IPS-15b (cell line): ENCODE measurements around the gene AKAP12.
"Not testable (repeated sequence)": the region's sequence is repeated elsewhere in the genome, so short reads cannot be mapped to it uniquely, and the experiment has no call there.

Experiments used
- H3K27me3 ChIP-seq: one replicate; pipeline ENCODE4 v1.6.1; 2013; ENCODE audit warnings: low read length; ENCODE audit not compliant: control insufficient read depth, insufficient read depth
- H3K36me3 ChIP-seq: one replicate; pipeline ENCODE4 v1.6.1; 2013; ENCODE audit warnings: low read length; ENCODE audit not compliant: control insufficient read depth, insufficient read depth
- H3K4me1 ChIP-seq: one replicate; pipeline ENCODE4 v1.6.1; 2013; ENCODE audit warnings: mild to moderate bottlenecking, low read length; ENCODE audit not compliant: control insufficient read depth, insufficient read depth
- H3K4me3 ChIP-seq: one replicate; pipeline ENCODE4 v1.5.1; 2013; ENCODE audit warnings: low read depth, low read length
- H3K9ac ChIP-seq: one replicate; pipeline ENCODE4 v1.6.1; 2013; ENCODE audit warnings: low read depth, mild to moderate bottlenecking, low read length
- H3K9me3 ChIP-seq: one replicate; pipeline ENCODE4 v1.6.1; 2013; ENCODE audit warnings: mild to moderate bottlenecking, low read length; ENCODE audit not compliant: control insufficient read depth, insufficient read depth

Gene AKAP12

GRCh38 chr6:151359486-151359885, 119.7 kb downstream of the AKAP12 start:
- H3K4me3 ChIP-seq, result no peak overlapping the region
- no peaks in the 10 kb centered on the region for H3K4me1 ChIP-seq
- H3K27me3 ChIP-seq, result no peaks in the 10 kb centered on the region
- no peak overlapping the region for H3K9ac ChIP-seq
- H3K36me3 ChIP-seq, result no peaks in the 10 kb centered on the region
- no peaks in the 10 kb centered on the region for H3K9me3 ChIP-seq

GRCh38 chr6:151365233-151365632, 125.5 kb downstream of the AKAP12 start:
- H3K27me3 ChIP-seq, result no peaks in the 10 kb centered on the region
- no peak overlapping the region for H3K4me3 ChIP-seq
- H3K36me3 ChIP-seq, result peaks cover 12% of the 10 kb centered on the region
- no peak overlapping the region for H3K9ac ChIP-seq
- no peaks in the 10 kb centered on the region for H3K4me1 ChIP-seq
- no peaks in the 10 kb centered on the region for H3K9me3 ChIP-seq

GRCh38 chr6:151370509-151371078, 130.8 kb downstream of the AKAP12 start:
- H3K4me1 ChIP-seq, result peaks cover 9% of the 10 kb centered on the region
- peaks cover 19% of the 10 kb centered on the region for H3K36me3 ChIP-seq
- H3K9ac ChIP-seq, result no peak overlapping the region
- no peak overlapping the region for H3K4me3 ChIP-seq
- no peaks in the 10 kb centered on the region for H3K9me3 ChIP-seq
- H3K27me3 ChIP-seq, result no peaks in the 10 kb centered on the region

GRCh38 chr6:151372164-151372563, 132.4 kb downstream of the AKAP12 start:
- Histone ChIP-seq H3K4me1 (peaks cover 9% of the 10 kb centered on the region), H3K9me3 (no peaks in the 10 kb centered on the region), H3K9ac (no peak overlapping the region), H3K36me3 (peaks cover 13% of the 10 kb centered on the region), H3K4me3 (no peak overlapping the region), H3K27me3 (no peaks in the 10 kb centered on the region)

- H3K36me3 ChIP-seq, result peaks cover 13% of the 10 kb centered on the region
- no peaks in the 10 kb centered on the region for H3K9me3 ChIP-seq
- H3K4me3 ChIP-seq, result no peak overlapping the region
- H3K27me3 ChIP-seq, result no peaks in the 10 kb centered on the region
- H3K9ac ChIP-seq, result no peak overlapping the region
- H3K4me1 ChIP-seq, result peaks cover 9% of the 10 kb centered on the region
These were observed 134.4 kb downstream of the AKAP12 start for GRCh38 chr6:151374036-151374683.

- Histone ChIP-seq H3K27me3 (no peaks in the 10 kb centered on the region), H3K36me3 (peaks cover 8% of the 10 kb centered on the region), H3K4me3 (no peak overlapping the region), H3K9ac (no peak overlapping the region), H3K9me3 (no peaks in the 10 kb centered on the region), H3K4me1 (peaks cover 12% of the 10 kb centered on the region)
These were observed 136.1 kb downstream of the AKAP12 start for GRCh38 chr6:151375833-151376232.

- Histone ChIP-seq H3K4me1 (peaks cover 14% of the 10 kb centered on the region), H3K9me3 (no peaks in the 10 kb centered on the region), H3K36me3 (peaks cover 5% of the 10 kb centered on the region), H3K4me3 (no peak overlapping the region), H3K27me3 (no peaks in the 10 kb centered on the region), H3K9ac (no peak overlapping the region)
These were observed 136.7 kb downstream of the AKAP12 start for GRCh38 chr6:151376440-151376839.

GRCh38 chr6:151377095-151377494, 137.3 kb downstream of the AKAP12 start:
- Histone ChIP-seq H3K27me3 (no peaks in the 10 kb centered on the region), H3K36me3 (peaks cover 2% of the 10 kb centered on the region), H3K4me3 (no peak overlapping the region), H3K9ac (no peak overlapping the region), H3K4me1 (peaks cover 11% of the 10 kb centered on the region), H3K9me3 (no peaks in the 10 kb centered on the region)

GRCh38 chr6:151379933-151380847, 140.4 kb downstream of the AKAP12 start:
- H3K4me3 ChIP-seq, result no peak overlapping the region
- no peaks in the 10 kb centered on the region for H3K9me3 ChIP-seq
- no peaks in the 10 kb centered on the region for H3K36me3 ChIP-seq
- H3K9ac ChIP-seq, result no peak overlapping the region
- H3K27me3 ChIP-seq, result no peaks in the 10 kb centered on the region
- peaks cover 4% of the 10 kb centered on the region for H3K4me1 ChIP-seq

- no peaks in the 10 kb centered on the region for H3K36me3 ChIP-seq
- no peaks in the 10 kb centered on the region for H3K27me3 ChIP-seq
- H3K4me3 ChIP-seq, result no peak overlapping the region
- H3K4me1 ChIP-seq, result peaks cover 4% of the 10 kb centered on the region
- H3K9me3 ChIP-seq, result no peaks in the 10 kb centered on the region
- no peak overlapping the region for H3K9ac ChIP-seq
These were observed 141.1 kb downstream of the AKAP12 start for GRCh38 chr6:151380848-151381205.

GRCh38 chr6:151381722-151382121, 142.0 kb downstream of the AKAP12 start:
- no peaks in the 10 kb centered on the region for H3K36me3 ChIP-seq

GRCh38 chr6:151382631-151383030, 142.9 kb downstream of the AKAP12 start:
- H3K4me3 ChIP-seq, H3K36me3 ChIP-seq, H3K4me1 ChIP-seq, H3K9ac ChIP-seq, H3K9me3 ChIP-seq, H3K27me3 ChIP-seq: not testable (repeated sequence)

More at GRCh38 chr6:151381722-151382121, 142.0 kb downstream of the AKAP12 start:
- Histone ChIP-seq H3K4me1 (peaks cover 4% of the 10 kb centered on the region), H3K9ac (no peak overlapping the region), H3K4me3 (no peak overlapping the region), H3K27me3 (no peaks in the 10 kb centered on the region), H3K9me3 (no peaks in the 10 kb centered on the region)
